ENCODE data around the gene RBM28. TPM values are rescaled to one million over a fixed set of nuclear protein-coding genes. Genes with fewer than 3 reads are reported as not detected.

Gene RBM28
- total RNA-seq, 1 donor from 2014 or later: 35.7 TPM

- Histone ChIP-seq H3K36me3 (no peaks in the 10 kb centered on the region), H3K4me3 (no peak overlapping the region), H3K4me1 (peaks cover 20% of the 10 kb centered on the region), H3K27me3 (ENCODE audit: low read depth) (peaks cover 36% of the 10 kb centered on the region), H3K27ac (replicated peaks) (no peak overlapping the region), H3K9me3 (replicated peaks) (peaks cover 18% of the 10 kb centered on the region)
- intact Hi-C loops (cut with micrococcal nuclease): no loop called here
- no peak for DNase-seq
- TF ChIP-seq CTCF (IDR thresholded peaks at IDR 0.05; ENCODE audit: borderline replicate concordance): no peak
Observed at GRCh38 chr7:128274884-128275603, 68.7 kb downstream of the RBM28 start.

- Histone ChIP-seq H3K4me1 (peaks cover 20% of the 10 kb centered on the region), H3K9me3 (replicated peaks) (peaks cover 12% of the 10 kb centered on the region), H3K27ac (replicated peaks) (no peak overlapping the region), H3K27me3 (ENCODE audit: low read depth) (peaks cover 43% of the 10 kb centered on the region), H3K4me3 (no peak overlapping the region), H3K36me3 (no peaks in the 10 kb centered on the region)
- no peak for DNase-seq
- intact Hi-C loops (cut with micrococcal nuclease): no loop called here
- TF ChIP-seq CTCF (IDR thresholded peaks at IDR 0.05; ENCODE audit: borderline replicate concordance): no peak
Observed at GRCh38 chr7:128274246-128274883, 69.3 kb downstream of the RBM28 start.

- peaks cover 26% of the 10 kb centered on the region for H3K4me1 ChIP-seq
- H3K4me3 ChIP-seq: peak overlapping the region; percentile 58
- no peaks in the 10 kb centered on the region for H3K36me3 ChIP-seq
- intact Hi-C loops (cut with micrococcal nuclease): no loop called here
- no peak overlapping the region for H3K27ac ChIP-seq (replicated peaks)
- TF ChIP-seq CTCF (IDR thresholded peaks at IDR 0.05; ENCODE audit: borderline replicate concordance): no peak
- peaks cover 66% of the 10 kb centered on the region for H3K27me3 ChIP-seq (ENCODE audit: low read depth)
- no peak for DNase-seq
- H3K9me3 ChIP-seq (replicated peaks): no peaks in the 10 kb centered on the region
Observed at GRCh38 chr7:128271942-128272481, 71.7 kb downstream of the RBM28 start.

GRCh38 chr7:128271471-128271941, 72.2 kb downstream of the RBM28 start:
- Histone ChIP-seq H3K27me3 (ENCODE audit: low read depth) (peaks cover 71% of the 10 kb centered on the region), H3K9me3 (replicated peaks) (no peaks in the 10 kb centered on the region), H3K4me1 (peaks cover 31% of the 10 kb centered on the region), H3K36me3 (no peaks in the 10 kb centered on the region), H3K4me3 (peak overlapping the region; percentile 58), H3K27ac (replicated peaks) (no peak overlapping the region)
- intact Hi-C loops (cut with micrococcal nuclease): no loop called here
- no peak for DNase-seq
- TF ChIP-seq CTCF (IDR thresholded peaks at IDR 0.05; ENCODE audit: borderline replicate concordance): no peak

- Histone ChIP-seq H3K27me3 (ENCODE audit: low read depth) (peaks cover 78% of the 10 kb centered on the region), H3K4me1 (peaks cover 33% of the 10 kb centered on the region), H3K9me3 (replicated peaks) (no peaks in the 10 kb centered on the region), H3K36me3 (no peaks in the 10 kb centered on the region), H3K27ac (replicated peaks) (no peak overlapping the region), H3K4me3 (peak overlapping the region; percentile 58)
- TF ChIP-seq CTCF (IDR thresholded peaks at IDR 0.05; ENCODE audit: borderline replicate concordance): peak; percentile 25
- intact Hi-C loops (cut with micrococcal nuclease): no loop called here
- DNase-seq: peak; percentile 27
Observed at GRCh38 chr7:128270826-128271272, 72.9 kb downstream of the RBM28 start.

Data from left ventricle myocardium inferior (tissue), 1 donor.